GM23338 (cell line): ENCODE data around the gene CTDP1. TPM values are rescaled to one million over a fixed set of nuclear protein-coding genes. Genes with fewer than 3 reads are reported as not detected.
"Not testable (repeated sequence)": the region's sequence is repeated elsewhere in the genome, so short reads cannot be mapped to it uniquely, and the experiment has no call there.

ENCODE experiments used
- ATAC-seq: fragments of 200-7000 bp; cut with Tn5 transposase; 3 replicates; pipeline ENCODE4 v1.9.1; 2020
- DNase-seq: peaks from one replicate; pipeline ENCODE4 v3.0.0-alpha.2; 2015; ENCODE audit warnings: low spot score
- H2AFZ ChIP-seq: fragments of 200-600 bp; sonication (generic); 2 replicates; pipeline ENCODE4 v1.8.0; 2016; ENCODE audit warnings: antibody characterized with exemption, mild to moderate bottlenecking, moderate library complexity
- H3F3A ChIP-seq: fragments of 200-600 bp; sonication (generic); replicated peaks from 2 replicates; pipeline ENCODE4 v1.8.0; 2017; ENCODE audit warnings: antibody characterized with exemption, mixed run types, low read depth
- H3K27ac ChIP-seq: fragments of 200-600 bp; sonication (generic); 2 replicates; pipeline ENCODE4 v1.6.1; 2016; ENCODE audit warnings: low read depth
- H3K27me3 ChIP-seq: fragments of 200-600 bp; sonication (generic); 2 replicates; pipeline ENCODE4 v1.8.0; 2016; ENCODE audit warnings: mild to moderate bottlenecking, mixed run types, moderate library complexity; ENCODE audit not compliant: insufficient read depth
- H3K36me3 ChIP-seq: fragments of 200-600 bp; sonication (generic); 2 replicates; pipeline ENCODE4 v1.8.0; 2016; ENCODE audit warnings: mild to moderate bottlenecking; ENCODE audit not compliant: insufficient read depth
- H3K4me1 ChIP-seq: fragments of 200-600 bp; sonication (generic); 2 replicates; pipeline ENCODE4 v1.8.0; 2016; ENCODE audit warnings: mild to moderate bottlenecking, moderate library complexity; ENCODE audit not compliant: insufficient read depth
- H3K4me2 ChIP-seq: fragments of 200-600 bp; sonication (generic); 2 replicates; pipeline ENCODE4 v1.7.1; 2017; ENCODE audit warnings: mixed run types
- H3K4me3 ChIP-seq: fragments of 200-600 bp; sonication (generic); 2 replicates; pipeline ENCODE4 v1.6.1; 2016; ENCODE audit warnings: mixed run types
- H3K79me2 ChIP-seq: fragments of 200-600 bp; sonication (generic); replicated peaks from 2 replicates; pipeline ENCODE4 v1.8.0; 2017; ENCODE audit warnings: mild to moderate bottlenecking; ENCODE audit not compliant: insufficient read depth
- H3K9me2 ChIP-seq: fragments of 200-600 bp; sonication (generic); 2 replicates; pipeline ENCODE4 v1.8.0; 2017; ENCODE audit not compliant: insufficient read depth
- H4K20me1 ChIP-seq: fragments of 200-600 bp; sonication (generic); replicated peaks from 2 replicates; pipeline ENCODE4 v1.8.0; 2017; ENCODE audit warnings: mild to moderate bottlenecking; ENCODE audit not compliant: insufficient read depth
- H3K27ac Mint-ChIP-seq: 2 replicates; pipeline ENCODE4 v1.8.0; 2020; ENCODE audit warnings: inconsistent platforms, mild to moderate bottlenecking, moderate library complexity, mixed read lengths
- H3K27me3 Mint-ChIP-seq: 3 replicates; pipeline ENCODE4 v1.8.0; 2022; ENCODE audit warnings: low read depth, mild to moderate bottlenecking, moderate library complexity, mixed read lengths, inconsistent platforms; ENCODE audit not compliant: insufficient read depth, poor library complexity
- H3K36me3 Mint-ChIP-seq: 3 replicates; pipeline ENCODE4 v1.8.0; 2021; ENCODE audit warnings: low read depth, mild to moderate bottlenecking, inconsistent platforms, moderate library complexity, mixed read lengths
- H3K4me1 Mint-ChIP-seq: 3 replicates; pipeline ENCODE4 v1.8.0; 2020; ENCODE audit warnings: mild to moderate bottlenecking, inconsistent platforms, mixed read lengths
- H3K4me3 Mint-ChIP-seq: 3 replicates; pipeline ENCODE4 v1.8.0; 2021; ENCODE audit warnings: moderate library complexity, mild to moderate bottlenecking, inconsistent platforms, mixed read lengths
- H3K9me3 Mint-ChIP-seq: 3 replicates; pipeline ENCODE4 v1.8.0; 2020; ENCODE audit warnings: moderate library complexity, mild to moderate bottlenecking, inconsistent platforms, mixed read lengths
- CREB1 ChIP-seq: fragments of 250-450 bp; sonication (Bioruptor Pico); IDR thresholded peaks from 2 replicates; pipeline ENCODE4 v1.5.0; 2020; ENCODE audit warnings: low read depth, mild to moderate bottlenecking, moderate library complexity
- ZNF331 ChIP-seq: fragments of 250-450 bp; sonication (Bioruptor Pico); IDR thresholded peaks from 2 replicates; pipeline ENCODE4 v1.5.0; 2020; ENCODE audit warnings: low read depth, mild to moderate bottlenecking, moderate library complexity
- polyA plus RNA-seq: library from polyadenylated mRNA; unstranded; fragments of >200 nt; fragmentation: Nextera tagmentation; extraction: Ambion mirVana; gene quantifications from 2 replicates; pipeline ENCODE4 v1.2.1, GENCODE V29; 2016
- total RNA-seq: library from RNA; depleted of rRNA; stranded (reverse); fragments of >200 nt; shearing (Covaris generic); gene quantifications from 2 replicates; pipeline ENCODE4 v1.2.3, GENCODE V29; 2014
- TF ChIP-seq, protein P1 (sequence below), 2 experiments: fragments of 200-600 bp in 1 of 2; sonication (generic) in 1 of 2; conservative IDR thresholded peaks; 2 replicates each; pipeline versions ENCODE4 v1.5.1 to v1.6.1; 2016 to 2017; ENCODE audit warnings: antibody characterized with exemption in 2 of 2, low read depth in 2 of 2, mild to moderate bottlenecking in 2 of 2, moderate library complexity in 1 of 2

The CTDP1 gene
- total and polyA plus RNA-seq, 2 experiments from 2014 or later = 9.4 to 51.6 TPM

DNA sequence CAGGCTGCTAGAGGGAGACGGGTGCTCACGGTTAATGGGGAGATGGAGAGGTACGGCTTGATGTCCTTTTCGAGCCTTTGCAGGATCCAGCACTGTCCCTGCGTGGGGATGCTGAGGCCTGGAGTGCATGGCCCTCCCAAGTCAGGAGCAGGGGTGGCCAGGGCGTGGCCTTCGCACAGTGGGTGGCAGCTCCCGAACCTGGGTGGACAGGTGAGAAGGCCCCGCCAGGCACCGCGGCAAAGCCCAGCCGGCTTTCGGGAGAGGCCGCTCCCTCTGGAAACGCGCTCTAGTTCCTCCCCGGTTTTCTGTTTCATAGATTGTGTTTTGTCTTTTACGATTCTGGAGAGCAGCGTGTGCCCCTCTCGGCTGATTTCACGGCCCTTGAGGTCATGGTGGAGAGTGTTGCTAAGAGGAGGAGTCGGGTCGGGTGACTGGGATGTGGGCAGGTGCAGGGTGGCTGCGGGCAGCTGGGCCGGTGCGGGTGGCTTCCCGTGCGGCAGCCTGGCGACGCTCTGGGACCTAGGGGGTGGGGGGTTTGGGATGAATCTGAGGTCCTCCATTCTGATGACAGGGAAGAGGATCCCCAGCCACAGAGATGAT, 39.4 kb downstream of the CTDP1 start:
- ATAC-seq = no peak
- Histone ChIP-seq H3K79me2 (peaks cover 6% of the 10 kb centered on the region), H3K4me1 (no peaks in the 10 kb centered on the region), H3K27me3 (no peaks in the 10 kb centered on the region), H3K27ac (no peak overlapping the region), H3K4me3 (no peak overlapping the region), H2AFZ (no peak overlapping the region), H4K20me1 (no peaks in the 10 kb centered on the region; the same call in 1 of the 2 replicates), H3K9me2 (no peaks in the 10 kb centered on the region), H3K4me2 (no peak overlapping the region), H3K36me3 (peaks cover 5% of the 10 kb centered on the region; the same call in 1 of the 2 replicates), H3F3A (no peaks in the 10 kb centered on the region)
- TF ChIP-seq, protein P1, sequence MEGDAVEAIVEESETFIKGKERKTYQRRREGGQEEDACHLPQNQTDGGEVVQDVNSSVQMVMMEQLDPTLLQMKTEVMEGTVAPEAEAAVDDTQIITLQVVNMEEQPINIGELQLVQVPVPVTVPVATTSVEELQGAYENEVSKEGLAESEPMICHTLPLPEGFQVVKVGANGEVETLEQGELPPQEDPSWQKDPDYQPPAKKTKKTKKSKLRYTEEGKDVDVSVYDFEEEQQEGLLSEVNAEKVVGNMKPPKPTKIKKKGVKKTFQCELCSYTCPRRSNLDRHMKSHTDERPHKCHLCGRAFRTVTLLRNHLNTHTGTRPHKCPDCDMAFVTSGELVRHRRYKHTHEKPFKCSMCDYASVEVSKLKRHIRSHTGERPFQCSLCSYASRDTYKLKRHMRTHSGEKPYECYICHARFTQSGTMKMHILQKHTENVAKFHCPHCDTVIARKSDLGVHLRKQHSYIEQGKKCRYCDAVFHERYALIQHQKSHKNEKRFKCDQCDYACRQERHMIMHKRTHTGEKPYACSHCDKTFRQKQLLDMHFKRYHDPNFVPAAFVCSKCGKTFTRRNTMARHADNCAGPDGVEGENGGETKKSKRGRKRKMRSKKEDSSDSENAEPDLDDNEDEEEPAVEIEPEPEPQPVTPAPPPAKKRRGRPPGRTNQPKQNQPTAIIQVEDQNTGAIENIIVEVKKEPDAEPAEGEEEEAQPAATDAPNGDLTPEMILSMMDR (conservative IDR thresholded peaks at IDR 0.05; ENCODE audit: low read depth in 2 of 2) = no peak
- H3K27me3 Mint-ChIP-seq = no peaks in the 10 kb centered on the region
- H3K4me3 Mint-ChIP-seq = no peak overlapping the region
- no peaks in the 10 kb centered on the region for H3K4me1 Mint-ChIP-seq
- no peaks in the 10 kb centered on the region; the same call in 2 of the 3 replicates for H3K9me3 Mint-ChIP-seq
- DNase-seq = no peak
- H3K36me3 Mint-ChIP-seq = peaks cover 51% of the 10 kb centered on the region
- no peak overlapping the region for H3K27ac Mint-ChIP-seq

- H3F3A ChIP-seq, H3K4me3 ChIP-seq, H3K36me3 ChIP-seq, ATAC-seq, H2AFZ ChIP-seq, H3K9me3 Mint-ChIP-seq, H3K4me3 Mint-ChIP-seq, H3K4me1 Mint-ChIP-seq, H3K4me1 ChIP-seq, H3K27ac Mint-ChIP-seq, H3K27ac ChIP-seq, H3K4me2 ChIP-seq, H3K9me2 ChIP-seq, H3K27me3 Mint-ChIP-seq, DNase-seq, H3K27me3 ChIP-seq, H4K20me1 ChIP-seq: not testable (repeated sequence)
- peaks cover 51% of the 10 kb centered on the region for H3K36me3 Mint-ChIP-seq
- H3K79me2 ChIP-seq = peaks cover 14% of the 10 kb centered on the region
- TF ChIP-seq CREB1 (CRISPR knock-in tag) = peak; percentile 40
Observed at GRCh38 chr18:79719478-79720358, 40.1 kb downstream of the CTDP1 start.

GRCh38 chr18:79720359-79720733, 40.7 kb downstream of the CTDP1 start:
- TF ChIP-seq ZNF331 (CRISPR knock-in tag) (no peak), CREB1 (CRISPR knock-in tag) (peak; percentile 63)
- Histone ChIP-seq H2AFZ (no peak overlapping the region), H3K9me2 (no peaks in the 10 kb centered on the region), H3F3A (no peaks in the 10 kb centered on the region), H3K4me2 (no peak overlapping the region), H3K36me3 (peaks cover 5% of the 10 kb centered on the region; the same call in 1 of the 2 replicates), H3K27ac (no peak overlapping the region), H3K79me2 (peaks cover 20% of the 10 kb centered on the region), H3K27me3 (no peaks in the 10 kb centered on the region), H3K4me3 (no peak overlapping the region), H4K20me1 (no peaks in the 10 kb centered on the region; the same call in 1 of the 2 replicates), H3K4me1 (no peaks in the 10 kb centered on the region)
- no peaks in the 10 kb centered on the region; the same call in 2 of the 3 replicates for H3K9me3 Mint-ChIP-seq
- no peak overlapping the region for H3K4me3 Mint-ChIP-seq
- no peaks in the 10 kb centered on the region for H3K4me1 Mint-ChIP-seq
- H3K27me3 Mint-ChIP-seq = no peaks in the 10 kb centered on the region
- H3K36me3 Mint-ChIP-seq = peaks cover 50% of the 10 kb centered on the region
- DNase-seq = no peak
- no peak for ATAC-seq
- H3K27ac Mint-ChIP-seq = no peak overlapping the region
